H1 (cell line): ENCODE results near the gene ZFP90. TPM values are rescaled to one million over a fixed set of nuclear protein-coding genes. Genes with fewer than 3 reads are reported as not detected.

Source experiments
- CTCF ChIA-PET: fragments of 300-600 bp; sonication (Branson Sonifier 250); formaldehyde crosslinking; loops from one replicate; lab custom pipeline; 2021; ENCODE audit not compliant: partially characterized antibody; lab: Charles Lee
- POLR2A ChIA-PET: fragments of 300-600 bp; sonication (Branson Sonifier 250); formaldehyde crosslinking; loops from one replicate; lab custom pipeline; 2021; ENCODE audit warnings: inconsistent platforms; ENCODE audit not compliant: partially characterized antibody; lab: Charles Lee
- DNase-seq, 2 experiments: peaks; one replicate each; pipeline versions ENCODE4 v3.0.0 to v3.0.0-alpha.2; 2010 to 2022; ENCODE audit warnings: low spot score in 2 of 2, low read depth in 1 of 2, mixed read lengths in 1 of 2
- FAIRE-seq: peaks from 2 replicates; lab custom pipeline; 2011; peaks lifted over from hg19 to GRCh38; lab: Jason Lieb, UNC
- H2AFZ ChIP-seq: 2 replicates; pipeline ENCODE4 v1.8.1; 2012; ENCODE audit warnings: low read length, inconsistent platforms
- H2AK5ac ChIP-seq: 2 replicates; pipeline ENCODE4 v1.6.1; 2013; ENCODE audit warnings: low read depth, low read length
- H2BK120ac ChIP-seq: replicated peaks from 2 replicates; pipeline ENCODE3; 2013; ENCODE audit warnings: low read depth, low read length, inconsistent platforms
- H2BK12ac ChIP-seq: 2 replicates; pipeline ENCODE4 v1.6.1; 2013; ENCODE audit warnings: low read depth, low read length
- H2BK15ac ChIP-seq: 2 replicates; pipeline ENCODE4 v1.6.1; 2013; ENCODE audit warnings: low read length
- H2BK20ac ChIP-seq: 2 replicates; pipeline ENCODE4 v1.6.1; 2013; ENCODE audit warnings: low read length
- H2BK5ac ChIP-seq: 2 replicates; pipeline ENCODE4 v1.6.1; 2013; ENCODE audit warnings: low read depth, low read length
- H3K14ac ChIP-seq: 2 replicates; pipeline ENCODE4 v1.6.1; 2013; ENCODE audit warnings: inconsistent platforms; ENCODE audit not compliant: insufficient read length
- H3K18ac ChIP-seq: 2 replicates; pipeline ENCODE4 v1.6.1; 2013; ENCODE audit warnings: low read length; ENCODE audit errors: extremely low read depth
- H3K23ac ChIP-seq: 2 replicates; pipeline ENCODE4 v1.6.1; 2013; ENCODE audit warnings: inconsistent platforms; ENCODE audit not compliant: insufficient read length
- H3K23me2 ChIP-seq: 2 replicates; pipeline ENCODE4 v1.6.1; 2013; ENCODE audit warnings: low read depth, low read length
- H3K27ac ChIP-seq: 2 replicates; pipeline ENCODE4 v1.6.1; 2011; ENCODE audit warnings: low read depth, low read length, inconsistent platforms
- H3K27me3 ChIP-seq, 4 experiments: replicated peaks in 1 of 4; 1 replicate in 1 of 4; 2 replicates in 3 of 4; pipeline versions ENCODE4 v1.6.1 to v1.8.1; 2011 to 2013; ENCODE audit warnings: low read length in 3 of 4, mild to moderate bottlenecking in 3 of 4, inconsistent platforms in 2 of 4, mixed read lengths in 2 of 4, moderate library complexity in 1 of 4; ENCODE audit not compliant: control insufficient read depth in 3 of 4, insufficient read depth in 3 of 4; ENCODE audit errors: extremely low read depth in 1 of 4
- H3K36me3 ChIP-seq, 4 experiments: 2 replicates each; pipeline versions ENCODE4 v1.6.1 to v1.8.1; 2011 to 2013; ENCODE audit warnings: mild to moderate bottlenecking in 4 of 4, low read length in 3 of 4, moderate library complexity in 2 of 4, control low read depth in 1 of 4, inconsistent platforms in 1 of 4; ENCODE audit not compliant: insufficient read depth in 4 of 4, control insufficient read depth in 2 of 4
- H3K4ac ChIP-seq: replicated peaks from 2 replicates; pipeline ENCODE3; 2013; ENCODE audit warnings: low read length, low read depth, mixed read lengths, inconsistent platforms; ENCODE audit not compliant: insufficient read length
- H3K4me1 ChIP-seq, 4 experiments: replicated peaks in 1 of 4; 1 replicate in 1 of 4; 2 replicates in 3 of 4; pipeline versions ENCODE4 v1.6.1 to v1.8.1; 2011 to 2013; ENCODE audit warnings: low read length in 3 of 4, inconsistent platforms in 2 of 4, mixed read lengths in 1 of 4; ENCODE audit not compliant: insufficient read depth in 4 of 4, control insufficient read depth in 3 of 4
- H3K4me2 ChIP-seq, 2 experiments: 2 replicates each; pipeline versions ENCODE4 v1.6.1 to v1.8.1; 2011 to 2013; ENCODE audit warnings: low read depth in 2 of 2, low read length in 2 of 2, control low read depth in 1 of 2, inconsistent platforms in 1 of 2, mild to moderate bottlenecking in 1 of 2; ENCODE audit not compliant: insufficient read depth in 1 of 2
- H3K4me3 ChIP-seq, 4 experiments: fragments of 200-600, 300-600 bp in 1 of 4; sonication (generic), shearing (Covaris generic), sonication (Bioruptor Twin) in 1 of 4; 2 replicates each; pipeline versions ENCODE4 v1.5.1 to v1.8.1; 2011 to 2016; ENCODE audit warnings: low read length in 4 of 4, low read depth in 3 of 4, control low read depth in 2 of 4, inconsistent platforms in 2 of 4, mild to moderate bottlenecking in 2 of 4, mixed read lengths in 1 of 4, moderate library complexity in 1 of 4; ENCODE audit not compliant: insufficient read depth in 2 of 4; ENCODE audit errors: extremely low read depth in 1 of 4
- H3K56ac ChIP-seq: replicated peaks from 2 replicates; pipeline ENCODE3; 2013; ENCODE audit warnings: low read depth, mild to moderate bottlenecking, mixed read lengths, low read length, inconsistent platforms; ENCODE audit not compliant: insufficient read length
- H3K79me1 ChIP-seq: 2 replicates; pipeline ENCODE4 v1.6.1; 2013; ENCODE audit warnings: low read depth, low read length, control low read depth
- H3K79me2 ChIP-seq, 2 experiments: 2 replicates each; pipeline versions ENCODE4 v1.6.1 to v1.8.1; 2012 to 2013; ENCODE audit warnings: low read length in 2 of 2, mild to moderate bottlenecking in 2 of 2, inconsistent platforms in 1 of 2; ENCODE audit not compliant: insufficient read depth in 2 of 2, control insufficient read depth in 1 of 2
- H3K9ac ChIP-seq, 4 experiments: replicated peaks in 1 of 4; 1 replicate in 1 of 4; 2 replicates in 3 of 4; pipeline versions ENCODE4 v1.6.1 to v1.8.1; 2011 to 2013; ENCODE audit warnings: low read depth in 3 of 4, low read length in 3 of 4, control low read depth in 2 of 4, mild to moderate bottlenecking in 2 of 4, moderate library complexity in 2 of 4, inconsistent platforms in 1 of 4; ENCODE audit errors: extremely low read depth in 1 of 4
- H3K9me3 ChIP-seq, 2 experiments: 2 replicates each; pipeline versions ENCODE4 v1.6.1 to v1.8.1; 2012 to 2013; ENCODE audit warnings: mild to moderate bottlenecking in 2 of 2, moderate library complexity in 2 of 2, control low read depth in 1 of 2, inconsistent platforms in 1 of 2, low read depth in 1 of 2, low read length in 1 of 2, mixed read lengths in 1 of 2; ENCODE audit not compliant: insufficient read depth in 2 of 2
- H4K20me1 ChIP-seq, 2 experiments: replicated peaks in 1 of 2; 2 replicates each; pipeline versions ENCODE3 to v1.8.1; 2011 to 2013; ENCODE audit warnings: inconsistent platforms in 2 of 2, low read length in 2 of 2, mild to moderate bottlenecking in 1 of 2; ENCODE audit not compliant: insufficient read depth in 2 of 2, control insufficient read depth in 1 of 2
- H4K5ac ChIP-seq: 2 replicates; pipeline ENCODE4 v1.6.1; 2013; ENCODE audit warnings: low read length, low read depth, mixed read lengths, inconsistent platforms; ENCODE audit not compliant: insufficient read length
- H4K8ac ChIP-seq: 2 replicates; pipeline ENCODE4 v1.8.0; 2013; ENCODE audit warnings: mild to moderate bottlenecking, moderate library complexity, low read length, inconsistent platforms; ENCODE audit not compliant: insufficient read depth; ENCODE audit errors: extremely low read depth
- H4K91ac ChIP-seq: replicated peaks from 2 replicates; pipeline ENCODE3; 2013; ENCODE audit warnings: low read length, mixed read lengths, inconsistent platforms; ENCODE audit not compliant: insufficient read length
- CREB1 ChIP-seq: IDR thresholded peaks from 2 replicates; pipeline ENCODE4 v1.6.1; 2012; ENCODE audit warnings: inconsistent platforms
- HDAC6 ChIP-seq: IDR thresholded peaks from one replicate; pipeline ENCODE4 v1.7.1; 2012; ENCODE audit warnings: low read depth, mild to moderate bottlenecking, inconsistent platforms, low read length, moderate library complexity
- NANOG ChIP-seq: IDR thresholded peaks from 2 replicates; pipeline ENCODE4 v1.6.1; 2011; ENCODE audit warnings: low read length, low read depth, mild to moderate bottlenecking, inconsistent platforms; ENCODE audit not compliant: insufficient read depth, poor library complexity, severe bottlenecking
- WGBS, 2 experiments: shearing (Covaris generic) in 1 of 2; methylation state at CpG; one replicate each; pipeline versions ENCODE4 v1.1.6 to v1.1.7; 2013 to 2015; ENCODE audit warnings: low lambda C conversion rate in 2 of 2, mixed read lengths in 2 of 2, inconsistent platforms in 1 of 2, low coverage in 1 of 2, missing lambda C conversion rate in 1 of 2; ENCODE audit not compliant: insufficient replicate concordance in 2 of 2, insufficient coverage in 1 of 2, insufficient read length in 1 of 2; ENCODE audit errors: extremely low coverage in 1 of 2, missing lambda C conversion rate in 1 of 2; 5-methylcytosine and 5-hydroxymethylcytosine counted together
- polyA plus RNA-seq, 7 experiments: library from polyadenylated mRNA; depleted of rRNA in 3 of 7; stranded (reverse) in 5 of 7; unstranded in 2 of 7; fragments of >200 nt in 5 of 7; fragments of 200-250 nt in 2 of 7; gene quantifications; 1 replicate in 5 of 7; 2 replicates in 1 of 7; 4 replicates in 1 of 7; pipeline versions ENCODE4 v1.2.1 to v1.2.3, GENCODE V29; 2011 to 2013; ENCODE audit warnings: missing spikeins in 2 of 7, mixed read lengths in 2 of 7
- total RNA-seq: library from RNA; stranded (reverse); fragmentation: NEBNext Ultra II Directional; extraction: Animal tissue kit (Norgen Biotek cat#: 25700); gene quantifications from 2 replicates; pipeline ENCODE4 v1.2.1, GENCODE V29; 2021
- TF ChIP-seq, protein P1 (sequence below): IDR thresholded peaks from 2 replicates; pipeline ENCODE4 v1.6.1; 2012; ENCODE audit warnings: low read length, inconsistent platforms

The ZFP90 gene
- total and polyA plus RNA-seq, 2 of the 8 experiments (the other 6 are each of a cell fraction or from before 2014, with no cell fraction given): 10.3 to 19.1 TPM

DNA sequence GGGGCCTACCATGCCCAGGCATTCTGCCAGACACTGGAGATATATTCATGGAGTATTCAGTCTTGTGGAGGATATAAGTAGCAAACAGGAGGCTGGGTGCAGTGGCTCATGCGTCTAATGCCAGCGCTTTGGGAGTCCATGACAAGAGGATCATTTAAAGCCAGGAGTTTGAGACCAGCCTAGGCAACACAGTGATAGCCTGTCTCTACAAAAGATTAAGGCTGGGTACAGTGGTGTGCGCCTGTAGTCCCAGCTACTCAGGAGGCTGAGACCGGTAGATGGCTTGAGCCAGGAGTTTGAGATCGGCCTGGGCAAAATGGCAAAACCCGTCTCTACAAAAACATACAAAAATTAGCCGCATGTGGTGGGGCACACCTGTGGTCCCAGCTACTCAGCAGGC lies 68.4 kb downstream of the ZFP90 start:
- ChIA-PET CTCF (interaction anchor here (0.6 to 1.0 kb wide), 4 partner anchors 9 to 201 kb away, joined by 3 read pairs; no protein-coding TSS in a partner anchor), POLR2A (interaction anchor here (1.6 kb wide), 1 partner anchor 10 kb away, joined by 7 read pairs; no protein-coding TSS in a partner anchor)
- no peak overlapping the region for H3K4ac ChIP-seq
- H2BK5ac ChIP-seq: no peak overlapping the region
- 98% methylated on average over 7 of the region's 7 CpGs; no CpG with 5 or more reads in 1 of the 2 experiments for WGBS, 2 experiments
- H4K5ac ChIP-seq: no peak overlapping the region
- H2BK120ac ChIP-seq: no peak overlapping the region
- no peak for DNase-seq
- H3K23me2 ChIP-seq: no peaks in the 10 kb centered on the region
- no peaks in the 10 kb centered on the region for H4K20me1 ChIP-seq
- no peak overlapping the region for H3K18ac ChIP-seq
- H3K79me2 ChIP-seq: no peaks in the 10 kb centered on the region
- no peak overlapping the region for H4K8ac ChIP-seq
- H3K36me3 ChIP-seq: no peaks in the 10 kb centered on the region
- no peaks in the 10 kb centered on the region for H3K79me1 ChIP-seq
- H2BK15ac ChIP-seq: no peak overlapping the region
- no peaks in the 10 kb centered on the region for H3K27me3 ChIP-seq
- H2AK5ac ChIP-seq: no peak overlapping the region
- peaks cover 0 to 3% (median 0%) of the 10 kb centered on the region in 4 experiments; a peak in 2 of 7 replicates for H3K4me1 ChIP-seq
- no peak overlapping the region for H2BK20ac ChIP-seq
- no peaks in the 10 kb centered on the region for H3K9me3 ChIP-seq
- no peak overlapping the region for H3K56ac ChIP-seq
- no peak overlapping the region for H3K9ac ChIP-seq
- no peak overlapping the region for H3K4me3 ChIP-seq
- H2BK12ac ChIP-seq: no peak overlapping the region
- H4K91ac ChIP-seq: no peak overlapping the region
- no peak overlapping the region for H3K27ac ChIP-seq
- no peak overlapping the region for H3K4me2 ChIP-seq
- no peak overlapping the region for H3K14ac ChIP-seq
- no peak for FAIRE-seq
- H2AFZ ChIP-seq: no peak overlapping the region
- no peak overlapping the region for H3K23ac ChIP-seq
- TF ChIP-seq, protein P1, sequence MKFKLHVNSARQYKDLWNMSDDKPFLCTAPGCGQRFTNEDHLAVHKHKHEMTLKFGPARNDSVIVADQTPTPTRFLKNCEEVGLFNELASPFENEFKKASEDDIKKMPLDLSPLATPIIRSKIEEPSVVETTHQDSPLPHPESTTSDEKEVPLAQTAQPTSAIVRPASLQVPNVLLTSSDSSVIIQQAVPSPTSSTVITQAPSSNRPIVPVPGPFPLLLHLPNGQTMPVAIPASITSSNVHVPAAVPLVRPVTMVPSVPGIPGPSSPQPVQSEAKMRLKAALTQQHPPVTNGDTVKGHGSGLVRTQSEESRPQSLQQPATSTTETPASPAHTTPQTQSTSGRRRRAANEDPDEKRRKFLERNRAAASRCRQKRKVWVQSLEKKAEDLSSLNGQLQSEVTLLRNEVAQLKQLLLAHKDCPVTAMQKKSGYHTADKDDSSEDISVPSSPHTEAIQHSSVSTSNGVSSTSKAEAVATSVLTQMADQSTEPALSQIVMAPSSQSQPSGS: no peak
- no peak for TF ChIP-seq NANOG
- TF ChIP-seq CREB1: no peak
- no peak for TF ChIP-seq HDAC6
